Endometrium (tissue), 2 donors: ENCODE measurements around the gene PTPN6.

Experiments
- FAIRE-seq: peaks from 2 replicates; lab custom pipeline; 2012; peaks lifted over from hg19 to GRCh38; lab: Jason Lieb, UNC
- donor health status: control.
- donor health status: control.

Gene PTPN6

GRCh38 chr12:6941782-6942181 lies 9.4 kb upstream of the PTPN6 start:
- FAIRE-seq, result no peak

GRCh38 chr12:6942331-6942665 lies 8.9 kb upstream of the PTPN6 start:
- no peak for FAIRE-seq

- FAIRE-seq, result no peak
Measured at GRCh38 chr12:6943389-6943721, 7.8 kb upstream of the PTPN6 start.

- FAIRE-seq, result peak; percentile 90
Measured at GRCh38 chr12:6943722-6944380, 7.3 kb upstream of the PTPN6 start, which contains the start of the genes C12orf57 and RNU7-1. TSS of gene C12orf57 (plus strand) at chr12:6944022. CDS start at chr12:6944122, 100 bp downstream. TSS of gene RNU7-1 (plus strand) at chr12:6943816.

GRCh38 chr12:6944381-6945186 lies 6.6 kb upstream of the PTPN6 start:
- peak; percentile 61 for FAIRE-seq

- FAIRE-seq, result no peak
Measured at GRCh38 chr12:6945613-6946012, 5.5 kb upstream of the PTPN6 start.

- FAIRE-seq, result no peak
Measured at GRCh38 chr12:6946033-6946919, 4.9 kb upstream of the PTPN6 start.

GRCh38 chr12:6946920-6947374 lies 4.2 kb upstream of the PTPN6 start:
- no peak for FAIRE-seq

GRCh38 chr12:6947615-6948014 lies 3.5 kb upstream of the PTPN6 start:
- no peak for FAIRE-seq

GRCh38 chr12:6948873-6949594 lies 2.1 kb upstream of the PTPN6 start:
- FAIRE-seq, result no peak

- FAIRE-seq, result no peak
Measured at GRCh38 chr12:6950401-6950801, 755 bp upstream of the PTPN6 start.

- FAIRE-seq, result no peak
Measured at GRCh38 chr12:6951551-6952120, 480 bp downstream of the PTPN6 start.

- no peak for FAIRE-seq
Measured at GRCh38 chr12:6952121-6952862, 1.1 kb downstream of the PTPN6 start.

- FAIRE-seq, result no peak
Measured at GRCh38 chr12:6952863-6953441, 1.8 kb downstream of the PTPN6 start.

GRCh38 chr12:6953442-6954315 lies 2.5 kb downstream of the PTPN6 start:
- FAIRE-seq, result no peak

- no peak for FAIRE-seq
Measured at GRCh38 chr12:6954316-6955107, 3.4 kb downstream of the PTPN6 start.

GRCh38 chr12:6955108-6956020 lies 4.2 kb downstream of the PTPN6 start:
- FAIRE-seq, result no peak
